ENCODE measurements around the gene MYLK4.
A peak's percentile ranks its signal among the peaks of the same experiment; 100 is the strongest.

MYLK4 gene

DNA sequence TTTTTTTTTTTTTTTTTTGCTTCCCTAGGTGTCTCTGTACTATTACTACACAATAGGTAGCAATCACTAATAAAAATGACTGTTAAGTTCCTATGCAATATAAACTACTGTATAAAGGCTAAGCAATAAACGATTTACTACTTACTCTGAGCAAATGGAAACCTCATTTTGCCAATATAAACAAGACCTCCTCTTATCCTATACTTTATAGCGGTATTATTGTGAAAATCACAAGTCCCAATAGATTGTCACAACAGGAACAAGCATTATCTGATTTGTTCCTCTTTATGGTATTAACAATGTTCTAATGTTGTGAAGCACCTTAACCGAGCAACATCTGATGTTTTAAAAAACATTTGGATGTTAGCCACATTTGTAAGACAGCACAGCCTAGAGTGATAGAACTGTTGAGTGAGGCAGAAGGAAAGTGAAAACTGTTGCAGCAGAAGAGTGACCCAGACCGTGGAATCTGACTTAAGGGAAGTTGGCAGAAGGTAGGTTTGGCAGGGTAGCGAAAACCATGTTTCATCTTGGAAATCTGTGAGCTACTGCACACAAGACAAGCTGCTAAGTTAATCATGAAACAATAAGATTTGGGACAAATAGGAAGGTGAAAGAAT is 94.2 kb downstream of the MYLK4 start:
- DNase-seq (ENCODE audit: low read depth): no peak

DNA sequence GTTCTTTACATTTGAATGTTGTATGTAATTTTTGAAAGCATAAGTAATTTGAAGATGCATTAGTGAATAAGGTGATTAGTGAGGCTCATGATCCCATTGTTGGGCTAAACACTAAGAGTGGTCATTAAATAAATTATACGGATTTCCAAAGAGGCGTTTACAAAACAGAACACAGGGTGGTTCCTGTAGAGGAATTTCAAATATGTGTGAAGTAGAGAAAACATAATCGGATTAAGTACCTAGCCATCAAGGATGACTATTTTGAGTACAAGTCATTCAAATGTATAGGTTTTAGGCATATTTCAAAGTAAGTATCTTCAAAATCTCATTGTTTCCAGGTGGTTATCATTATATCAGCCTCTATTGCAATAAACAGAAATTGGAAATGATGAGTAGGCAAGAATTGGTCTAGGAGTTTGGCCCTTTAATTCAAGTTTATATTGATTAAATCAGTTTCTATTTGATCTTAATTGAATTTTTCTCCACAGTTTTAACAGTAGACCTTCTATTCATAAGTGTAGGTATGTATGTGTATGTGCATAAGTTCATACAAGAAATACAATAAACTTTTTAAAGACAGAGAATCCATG is 94.8 kb downstream of the MYLK4 start:
- DNase-seq (ENCODE audit: low read depth): no peak

DNA sequence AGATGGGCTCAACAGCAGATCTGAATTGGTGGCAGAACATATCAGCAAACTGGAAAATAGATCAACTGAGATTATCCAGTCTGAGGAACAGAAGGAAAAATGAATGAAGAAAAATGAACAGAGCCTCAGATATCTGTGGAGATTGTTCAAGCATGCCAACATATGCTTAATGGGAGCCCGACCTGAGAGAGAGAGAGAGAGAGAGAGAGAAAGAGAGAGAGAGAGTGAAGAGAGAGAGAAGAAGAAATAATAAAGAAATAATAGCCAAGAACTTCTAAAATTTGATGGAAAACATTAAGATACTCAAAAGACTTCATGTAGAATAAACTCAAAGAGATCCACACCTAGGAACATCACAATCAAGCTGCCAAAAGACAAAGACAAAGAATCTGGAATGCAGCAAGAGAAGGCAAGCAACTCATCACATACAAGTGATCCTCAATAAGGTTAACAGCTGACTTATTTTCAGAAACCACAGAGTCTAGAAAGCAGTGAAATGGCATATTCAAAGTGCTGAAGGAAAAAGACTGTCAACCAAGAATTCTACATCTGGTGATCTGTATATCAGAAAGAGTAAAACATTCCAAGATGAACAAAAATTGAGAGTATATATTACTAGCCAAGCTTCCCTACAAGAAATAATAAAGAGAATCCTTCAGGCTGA is 97.2 kb downstream of the MYLK4 start:
- no peak for DNase-seq (ENCODE audit: low read depth)

DNA sequence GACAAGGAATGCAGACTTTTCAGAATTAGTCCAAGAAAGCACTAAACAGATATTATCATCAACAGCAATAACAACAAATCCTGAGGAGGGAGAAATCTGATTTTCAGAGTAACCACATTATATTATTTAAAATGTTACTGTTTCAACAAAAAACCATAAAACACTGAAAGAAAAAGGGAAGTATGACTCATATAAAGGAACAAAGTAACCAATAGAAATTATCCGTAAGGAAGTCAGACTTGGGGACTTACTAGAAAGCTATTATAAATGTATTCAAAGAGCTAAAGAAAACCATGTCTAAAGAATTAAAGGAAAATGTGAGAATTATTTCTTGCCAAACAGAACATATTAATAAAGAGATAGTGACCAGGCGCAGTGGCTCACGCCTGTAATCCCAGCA is 98.1 kb downstream of the MYLK4 start:
- no peak for DNase-seq (ENCODE audit: low read depth)

DNA sequence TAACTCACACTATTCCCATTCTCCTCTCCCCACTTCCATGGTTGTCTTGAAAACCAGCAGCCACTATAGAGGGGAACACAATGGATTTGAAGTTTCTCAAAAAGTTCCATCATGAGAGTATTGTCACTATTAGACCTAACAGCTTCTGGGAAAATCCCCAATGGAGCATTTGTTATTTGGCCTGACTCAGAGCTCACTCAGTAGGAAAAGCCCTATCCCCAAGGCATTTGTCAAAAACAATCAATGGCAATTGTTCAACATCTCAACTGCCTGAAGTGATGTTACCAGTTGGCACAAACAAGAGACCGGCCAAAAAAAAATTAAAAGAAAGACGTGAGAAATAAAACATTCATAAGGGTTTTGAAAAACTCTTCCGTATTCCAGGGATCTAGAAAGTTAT is 98.8 kb downstream of the MYLK4 start:
- DNase-seq (ENCODE audit: low read depth): no peak

DNA sequence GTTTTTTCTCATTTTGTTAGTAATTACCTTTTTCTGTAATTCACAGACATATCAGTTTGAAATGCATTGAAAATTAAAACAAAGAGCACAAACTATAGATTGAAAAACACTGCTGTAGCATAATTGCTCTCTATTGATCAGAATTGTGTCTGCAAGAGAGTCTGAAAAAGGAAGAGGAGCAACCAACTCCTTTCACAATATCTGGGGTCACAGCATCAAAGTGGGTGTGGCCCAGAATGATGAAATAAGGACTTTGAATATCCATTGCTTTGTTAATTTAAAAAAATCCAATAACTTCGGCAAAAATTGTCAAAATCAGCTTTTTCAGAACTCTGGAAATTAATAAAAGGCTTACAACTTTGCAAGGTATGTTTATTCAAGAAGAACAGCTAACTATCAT is 99.2 kb downstream of the MYLK4 start:
- no peak for DNase-seq (ENCODE audit: low read depth)

DNA sequence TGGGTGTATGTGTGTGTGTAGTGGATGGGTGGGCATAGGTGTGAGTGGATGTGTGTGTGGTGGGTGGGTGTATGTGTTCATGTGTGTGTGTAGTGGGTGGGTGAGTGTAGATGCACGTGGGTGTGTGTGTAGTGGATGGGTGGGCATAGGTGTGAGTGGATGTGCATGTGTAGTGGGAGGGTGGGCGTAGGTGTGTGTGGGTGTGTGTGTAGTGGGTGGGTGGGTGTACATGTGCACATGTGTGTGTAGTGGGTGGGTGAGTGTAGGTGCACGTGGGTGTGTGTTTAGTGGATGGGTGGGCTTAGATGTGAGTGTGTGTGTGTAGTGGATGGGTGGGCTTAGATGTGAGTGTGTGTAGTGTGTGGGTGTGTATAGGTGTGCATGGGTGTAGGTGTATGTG is 104.4 kb downstream of the MYLK4 start:
- DNase-seq (ENCODE audit: low read depth): no peak

DNA sequence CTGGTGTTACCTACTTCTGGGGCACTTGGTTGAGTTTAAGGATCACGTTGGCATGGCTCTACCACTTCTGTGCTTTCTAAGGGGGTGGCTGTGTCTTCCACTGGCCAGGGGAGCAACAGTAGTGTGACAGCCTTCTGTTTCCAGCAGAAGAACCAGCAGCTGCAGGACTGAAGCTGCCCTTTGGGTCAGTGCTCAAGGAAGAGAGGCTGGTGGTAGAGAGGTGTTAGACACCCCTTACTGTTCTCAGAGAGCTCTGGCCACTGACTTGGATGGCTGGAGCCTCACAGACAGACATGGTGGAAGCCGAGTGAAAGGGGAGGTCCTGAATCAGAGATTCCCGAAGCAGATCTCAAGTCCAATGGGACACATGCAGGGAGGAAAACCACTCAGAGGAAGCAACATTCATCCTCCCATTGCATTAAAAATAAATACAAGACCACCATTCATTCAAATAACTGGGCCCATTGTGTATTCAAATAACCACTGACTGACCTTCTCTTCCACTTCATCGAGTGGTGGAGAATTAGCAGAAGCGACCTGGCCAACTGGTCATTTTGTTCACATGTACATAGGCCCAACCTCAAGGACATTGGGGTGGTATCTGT is 106.7 kb downstream of the MYLK4 start:
- no peak for DNase-seq (ENCODE audit: low read depth)

DNA sequence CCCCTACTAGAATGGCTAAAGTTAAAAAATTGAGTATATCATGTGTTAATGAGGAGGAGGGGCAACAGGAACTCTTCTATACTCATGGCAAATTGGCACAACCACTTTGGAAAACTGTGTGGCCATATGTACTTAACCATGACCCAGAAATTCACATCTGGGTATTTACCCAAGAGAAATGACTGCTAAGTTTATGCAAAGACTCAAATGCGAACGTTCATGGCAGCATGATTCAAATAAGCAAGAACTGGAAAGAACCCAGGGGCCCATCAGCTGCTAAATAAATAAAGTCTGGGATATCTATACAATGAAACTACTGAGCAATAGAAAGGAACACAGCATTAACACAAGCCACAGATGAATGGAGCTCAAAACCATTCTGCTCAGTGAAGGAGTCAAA is 107.6 kb downstream of the MYLK4 start:
- no peak for DNase-seq (ENCODE audit: low read depth)

DNA sequence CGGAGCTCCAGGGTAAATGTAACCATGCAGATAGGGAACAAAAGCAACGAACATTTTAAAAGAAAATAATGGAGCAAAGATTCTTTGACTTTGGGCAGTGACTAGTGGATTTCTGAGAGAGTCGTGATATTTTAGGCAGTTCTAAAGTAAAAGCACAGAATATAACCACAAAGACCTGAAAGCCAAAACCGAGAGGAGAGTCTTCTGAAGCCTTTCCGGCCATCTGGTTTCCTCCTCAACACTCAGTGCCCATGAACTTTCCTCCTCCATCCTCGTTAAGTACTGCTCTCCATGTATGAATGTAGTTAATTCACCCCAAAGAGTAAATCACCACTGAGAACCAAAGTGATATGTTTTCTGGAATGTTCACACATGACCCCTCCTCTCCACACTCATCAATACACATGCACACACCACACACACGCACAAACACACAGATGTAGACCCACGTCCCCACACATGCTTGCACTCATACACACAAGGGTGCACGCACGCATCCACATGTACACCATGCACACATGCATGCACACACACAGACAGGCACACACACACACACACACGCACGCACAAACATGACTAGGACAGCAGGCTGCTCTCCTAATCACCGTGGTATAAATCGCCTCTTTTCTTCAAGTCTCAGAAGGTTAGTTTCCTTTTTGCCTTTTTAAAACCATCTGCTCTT is 109.5 kb downstream of the MYLK4 start:
- DNase-seq (ENCODE audit: low read depth): no peak

DNA sequence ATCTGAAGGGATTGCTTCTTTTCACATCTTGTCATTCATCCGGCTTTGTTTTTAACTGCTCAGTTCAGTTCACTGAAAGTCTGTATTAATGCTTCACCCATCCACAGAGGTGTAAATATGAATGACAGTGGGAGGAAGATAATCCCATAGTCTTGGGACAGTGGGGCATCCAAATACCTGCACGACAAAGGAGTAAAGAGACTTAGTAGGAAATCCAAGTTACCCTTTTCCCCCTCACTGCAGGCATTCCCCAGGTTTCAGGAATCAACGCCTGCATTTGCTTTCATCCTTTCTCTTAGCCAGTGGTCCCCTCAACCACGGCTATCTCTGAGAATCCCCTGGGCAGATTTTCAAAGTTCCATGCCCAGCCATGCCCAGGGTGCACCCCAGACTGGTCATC is 110.2 kb downstream of the MYLK4 start:
- no peak for DNase-seq (ENCODE audit: low read depth)

DNA sequence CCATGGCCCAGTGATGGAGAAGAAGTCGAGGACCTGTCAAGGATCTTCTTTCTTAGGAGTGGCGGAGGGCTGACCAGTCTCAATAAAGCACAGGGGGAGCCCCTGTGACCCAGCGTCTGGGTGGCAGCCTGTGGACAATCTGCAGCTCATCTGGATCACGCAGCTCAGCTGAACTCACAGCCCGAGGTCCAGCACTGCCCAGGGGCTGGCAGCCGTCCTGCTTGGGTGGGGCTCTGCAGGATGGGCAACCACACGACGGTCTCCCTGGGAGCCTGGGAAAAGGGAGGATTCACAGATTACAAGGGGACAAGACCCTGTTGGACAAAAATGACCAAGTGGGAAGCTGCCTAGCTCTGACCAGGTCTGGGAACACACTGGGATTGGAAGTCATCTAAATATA is 110.8 kb downstream of the MYLK4 start:
- no peak for DNase-seq (ENCODE audit: low read depth)

DNA sequence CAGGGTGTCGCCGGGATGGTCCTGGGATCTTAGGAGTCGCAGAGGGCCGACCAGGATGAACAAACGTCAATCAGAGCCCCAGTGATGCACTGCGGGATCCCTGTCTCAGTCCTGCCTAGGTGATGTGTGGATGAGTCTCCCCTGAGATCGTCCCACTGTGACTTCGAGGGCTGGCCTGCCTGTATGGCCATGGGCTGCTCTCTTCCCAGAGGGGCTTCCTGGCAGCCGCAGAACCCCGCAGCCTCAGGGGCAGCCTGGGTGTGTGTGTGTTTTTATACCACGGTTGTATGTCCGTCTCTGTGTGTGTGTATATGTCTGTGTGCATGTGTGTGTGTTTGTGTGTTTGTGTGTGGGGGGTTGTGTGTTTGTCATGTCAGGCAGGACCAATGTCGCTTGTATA is 111.6 kb downstream of the MYLK4 start:
- no peak for DNase-seq (ENCODE audit: low read depth)

DNA sequence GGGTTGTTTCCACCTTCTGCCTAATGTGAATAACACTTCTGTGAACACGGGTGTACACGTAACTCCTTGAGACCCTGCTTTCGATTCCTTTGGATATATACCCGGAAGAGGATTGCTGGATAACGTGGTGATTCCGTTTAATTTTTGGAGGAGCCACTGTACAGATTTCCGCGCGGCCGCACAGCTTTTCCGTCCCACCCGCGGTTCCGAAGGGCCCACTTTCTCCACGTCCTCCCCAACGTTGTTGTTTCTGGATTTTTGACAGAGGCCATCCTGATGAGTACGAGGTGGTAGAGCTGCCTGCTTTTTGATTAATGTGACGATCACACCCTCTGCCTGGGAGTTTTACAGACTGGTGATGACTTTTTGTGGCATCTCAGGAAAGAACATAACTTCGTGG is 114.0 kb downstream of the MYLK4 start:
- DNase-seq (ENCODE audit: low read depth): no peak

DNA sequence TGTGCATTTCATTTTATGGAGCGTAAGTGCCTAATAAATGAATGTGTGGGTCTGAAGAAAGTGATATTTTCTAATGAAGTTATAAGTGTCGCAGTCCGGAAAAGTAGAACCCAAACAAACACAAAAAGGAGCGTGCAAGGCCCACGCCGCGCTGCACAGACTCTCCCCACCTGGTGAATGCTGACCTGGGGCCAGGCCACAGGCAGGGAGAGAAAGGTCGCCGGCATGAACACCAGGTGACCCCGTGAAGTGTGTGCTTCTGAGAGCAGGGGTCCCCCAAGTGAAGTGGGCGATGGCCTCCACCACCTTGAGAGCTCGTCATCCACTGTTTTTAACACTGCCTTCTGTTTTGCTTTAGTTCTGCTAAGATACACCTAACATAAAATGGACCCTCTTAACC is 114.8 kb downstream of the MYLK4 start:
- no peak for DNase-seq (ENCODE audit: low read depth)

DNA sequence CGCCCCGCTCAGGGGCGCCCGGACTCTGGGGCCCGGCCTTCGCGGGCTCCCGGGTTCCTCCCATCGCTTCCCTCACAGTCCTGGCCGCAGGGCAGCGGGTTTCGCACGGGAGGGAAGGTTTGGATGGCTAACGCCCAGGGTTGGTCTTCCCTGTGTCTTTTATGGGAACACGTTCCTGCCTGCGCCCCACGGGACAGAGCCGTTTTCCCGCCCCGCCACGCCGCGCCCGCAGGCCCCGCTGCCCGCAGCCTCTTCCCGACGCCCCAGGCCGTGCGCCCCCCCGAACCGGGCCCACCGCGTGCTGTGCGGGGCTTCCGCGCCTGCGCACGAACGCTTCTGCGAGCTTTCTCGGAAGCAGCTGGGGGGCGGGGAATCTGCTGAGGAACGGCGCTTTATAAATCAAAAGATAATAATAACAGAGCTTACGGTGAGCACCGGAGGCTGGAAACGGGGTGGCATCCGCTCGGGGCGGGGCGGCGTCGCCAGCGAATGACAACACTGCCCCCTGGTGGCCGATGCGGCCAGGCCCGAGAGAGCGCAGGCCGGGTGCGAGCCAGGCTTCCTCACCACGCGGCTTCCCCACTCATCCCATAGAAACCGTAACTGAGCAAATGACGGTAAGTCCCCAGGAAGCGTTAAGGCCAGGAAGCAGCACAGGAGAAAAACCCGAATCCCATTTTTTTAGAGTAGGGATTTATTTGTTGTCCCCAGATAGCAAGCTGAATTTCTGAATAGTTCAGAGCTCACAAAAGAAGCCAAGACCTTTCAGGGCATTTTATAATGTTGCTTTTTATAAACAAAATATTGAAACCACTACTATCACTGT is 116.4 kb downstream of the MYLK4 start:
- peak; percentile 71 for DNase-seq (ENCODE audit: low read depth)

DNA sequence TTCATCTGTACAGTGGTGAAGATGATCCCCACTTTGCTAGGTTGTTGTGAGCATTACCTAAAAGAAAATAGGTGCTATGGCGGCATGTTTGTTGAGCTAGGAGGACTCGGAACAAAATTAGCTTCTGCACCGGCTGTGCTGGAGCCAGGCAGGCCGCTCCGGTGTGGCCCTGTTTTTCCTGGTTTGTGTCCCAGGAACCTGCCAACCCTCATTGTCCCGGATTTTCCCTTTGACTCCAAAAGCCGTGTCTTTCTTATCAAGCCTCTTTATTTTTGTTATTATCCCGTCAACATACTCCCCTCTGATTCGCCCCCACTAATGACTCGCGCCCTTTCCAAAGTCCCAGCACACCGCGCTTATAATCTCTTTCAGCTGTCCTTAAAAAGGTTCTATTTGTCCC is 117.0 kb downstream of the MYLK4 start:
- DNase-seq (ENCODE audit: low read depth): no peak

DNA sequence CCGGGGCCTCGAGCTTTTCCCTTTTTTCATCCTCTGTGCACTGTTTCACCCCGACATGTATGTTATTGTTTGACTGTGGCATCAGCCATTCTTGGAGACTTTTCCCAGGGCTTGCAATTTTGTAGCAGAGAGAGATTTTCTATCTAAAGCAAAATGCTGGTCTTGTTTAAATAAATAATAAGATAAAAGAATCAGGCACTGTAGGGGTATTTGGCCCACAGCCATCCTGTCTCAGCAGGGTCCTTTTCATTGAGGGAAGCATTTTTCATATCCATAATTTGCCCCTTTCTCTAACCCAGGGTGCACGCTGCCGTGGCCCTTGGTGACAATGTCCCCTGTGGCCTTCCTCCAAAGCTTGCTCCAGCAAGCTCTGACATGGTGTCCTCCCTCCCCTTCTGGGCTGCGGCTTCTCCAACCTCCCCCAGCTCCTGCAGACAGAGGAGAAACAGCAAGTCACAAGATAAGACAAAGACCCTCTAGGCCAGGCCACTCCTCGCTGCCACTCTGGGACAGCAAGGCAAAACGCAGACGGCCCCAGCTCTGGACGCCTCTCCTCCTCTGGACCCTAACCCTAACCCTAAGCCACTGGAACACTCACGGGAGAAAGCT is 117.6 kb downstream of the MYLK4 start:
- no peak for DNase-seq (ENCODE audit: low read depth)

DNA sequence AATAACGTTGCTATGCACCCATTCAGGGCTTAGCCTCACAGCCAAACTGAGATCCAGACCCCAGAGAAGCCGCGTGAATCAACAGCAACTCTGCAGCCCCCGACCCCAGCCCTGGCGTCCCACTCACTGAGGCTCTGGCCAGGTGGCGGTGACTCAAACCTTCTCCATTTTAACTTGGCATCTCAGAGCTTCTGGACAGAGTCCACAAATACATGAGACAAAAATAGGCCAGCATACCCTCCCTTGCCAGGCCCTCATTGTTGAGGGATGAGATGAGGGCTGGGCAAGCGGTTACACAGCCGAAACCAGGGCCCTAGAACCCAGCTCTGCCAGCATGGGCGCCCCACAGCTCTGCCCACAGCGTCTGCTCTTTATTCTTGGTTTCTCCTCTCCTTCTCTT is 118.4 kb downstream of the MYLK4 start:
- DNase-seq (ENCODE audit: low read depth): no peak

DNA sequence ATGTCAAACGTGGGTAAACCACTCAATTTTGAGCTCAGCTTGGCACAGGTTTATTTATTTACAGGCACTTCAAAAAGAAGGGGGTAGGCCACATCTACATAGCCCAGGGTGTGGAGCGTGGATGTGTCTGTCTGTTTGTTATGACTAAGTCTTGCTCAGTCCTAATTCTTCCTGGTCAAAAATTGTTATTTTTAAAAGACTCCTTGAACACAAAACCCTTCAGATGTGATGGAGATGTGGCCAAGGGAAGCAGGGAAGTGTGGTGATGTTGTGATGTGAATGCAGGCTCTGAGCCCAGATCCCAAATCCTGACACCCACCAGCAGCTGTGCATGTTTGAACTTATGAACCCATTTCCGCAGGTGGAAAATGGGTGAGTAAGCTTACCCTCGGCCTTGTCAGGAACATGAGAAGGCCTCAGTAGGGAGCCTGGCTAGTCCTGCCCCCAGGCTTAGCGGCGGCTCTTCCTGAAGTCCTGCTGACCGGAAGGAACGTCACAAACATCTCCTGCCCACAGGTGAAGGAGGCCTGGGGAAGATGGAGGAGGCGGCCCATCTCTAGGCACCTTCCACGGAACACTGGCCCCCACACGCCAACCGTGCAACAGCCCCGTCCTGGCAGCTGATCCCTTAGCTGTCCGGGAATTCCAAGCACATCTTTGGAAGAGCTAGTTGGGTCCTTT is 119.7 kb downstream of the MYLK4 start:
- no peak for DNase-seq (ENCODE audit: low read depth)

DNA sequence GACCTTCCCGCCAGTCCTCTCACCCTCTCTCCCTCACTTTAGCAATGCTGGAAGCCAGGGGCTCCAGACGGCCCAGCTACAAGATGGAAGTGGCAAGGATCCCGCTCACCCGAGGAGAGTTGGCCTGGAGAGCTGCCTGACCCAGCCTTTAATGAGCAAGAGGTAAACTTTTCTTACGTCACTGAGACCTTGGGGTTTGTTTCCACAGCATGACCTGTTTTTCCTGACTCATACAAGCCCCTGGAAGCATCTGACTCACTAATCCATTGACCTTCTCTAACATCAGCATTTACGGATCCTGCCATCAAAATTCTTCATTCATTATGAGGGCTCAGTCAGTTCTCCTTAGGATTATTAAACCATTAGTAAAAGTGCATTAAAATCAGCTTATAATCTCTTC is 120.4 kb downstream of the MYLK4 start:
- no peak for DNase-seq (ENCODE audit: low read depth)

Measured in activated gamma-delta T cell treated with anti-CD3 and anti-CD28 coated beads, Interleukin-2, amount 50 U/mL, for 16 hours (primary cell).